Endothelial cell of umbilical vein (primary cell): ENCODE results near the gene TIAM1. TPM values are rescaled to one million over a fixed set of nuclear protein-coding genes. Genes with fewer than 3 reads are reported as not detected.

Experiments used
- BruUV-seq: library from RNA; stranded (reverse); fragments of 400-500 nt; replicated peaks from 2 replicates; lab custom pipeline; 2021; lab: Mats Ljungman, UMichigan
- CTCF ChIA-PET: fragments of 300-600, 350-600 bp; sonication (Branson Sonifier 250); formaldehyde crosslinking; loops from one replicate; lab custom pipeline; 2021; ENCODE audit warnings: antibody characterized with exemption, inconsistent platforms; lab: Charles Lee
- POLR2A ChIA-PET: fragments of 300-600, 350-600 bp; sonication (Branson Sonifier 250); formaldehyde crosslinking; loops from one replicate; lab custom pipeline; 2021; ENCODE audit warnings: antibody characterized with exemption, inconsistent platforms; lab: Charles Lee
- DNase-seq: peaks from one replicate; pipeline ENCODE4 v3.0.0-alpha.2; 2011; ENCODE audit warnings: low read depth, low spot score
- FAIRE-seq: peaks from 2 replicates; lab custom pipeline; 2011; peaks lifted over from hg19 to GRCh38; lab: Jason Lieb, UNC
- H2AFZ ChIP-seq: 2 replicates; pipeline ENCODE4 v1.6.0; 2012; ENCODE audit warnings: low read depth, low read length, control low read depth, inconsistent platforms
- H3K27ac ChIP-seq: 2 replicates; pipeline ENCODE4 v1.5.1; 2011; ENCODE audit warnings: low read depth, mild to moderate bottlenecking, control low read depth, low read length, moderate library complexity; ENCODE audit not compliant: insufficient read depth
- H3K27me3 ChIP-seq, 2 experiments: 2 replicates each; pipeline versions ENCODE4 v1.6.0 to v1.6.1; 2011; ENCODE audit warnings: low read length in 2 of 2, mixed read lengths in 1 of 2; ENCODE audit not compliant: control insufficient read depth in 2 of 2, insufficient read depth in 2 of 2
- H3K36me3 ChIP-seq, 2 experiments: 2 replicates in 1 of 2; 3 replicates in 1 of 2; pipeline ENCODE4 v1.5.1; 2011; ENCODE audit warnings: low read length in 2 of 2, mild to moderate bottlenecking in 1 of 2, moderate library complexity in 1 of 2; ENCODE audit not compliant: control insufficient read depth in 2 of 2, insufficient read depth in 2 of 2; ENCODE audit errors: extremely low read depth in 1 of 2
- H3K4me1 ChIP-seq: 3 replicates; pipeline ENCODE4 v1.5.1; 2011; ENCODE audit warnings: mild to moderate bottlenecking, low read length; ENCODE audit not compliant: control insufficient read depth, insufficient read depth; ENCODE audit errors: extremely low read depth
- H3K4me2 ChIP-seq: 2 replicates; pipeline ENCODE4 v1.6.1; 2011; ENCODE audit warnings: low read length, control low read depth, mixed read lengths; ENCODE audit not compliant: insufficient read depth
- H3K4me3 ChIP-seq, 3 experiments: fragments of 200-600 bp in 1 of 3; sonication (generic), shearing (Covaris generic) in 1 of 3; replicated peaks in 1 of 3; 2 replicates each; pipeline ENCODE4 v1.5.1; 2011 to 2016; ENCODE audit warnings: control low read depth in 3 of 3, low read length in 3 of 3, mild to moderate bottlenecking in 2 of 3, inconsistent platforms in 1 of 3, low read depth in 1 of 3, moderate library complexity in 1 of 3; ENCODE audit not compliant: insufficient read depth in 1 of 3
- H3K79me2 ChIP-seq: 2 replicates; pipeline ENCODE4 v1.6.0; 2012; ENCODE audit warnings: low read length, inconsistent platforms; ENCODE audit not compliant: control insufficient read depth, insufficient read depth
- H3K9ac ChIP-seq: replicated peaks from 2 replicates; pipeline ENCODE3; 2011; ENCODE audit warnings: low read length, control low read depth; ENCODE audit not compliant: insufficient read depth; ENCODE audit errors: extremely low read depth
- H3K9me1 ChIP-seq: replicated peaks from 3 replicates; pipeline ENCODE4 v1.6.0; 2011; ENCODE audit warnings: mild to moderate bottlenecking, low read length; ENCODE audit not compliant: control insufficient read depth, insufficient read depth; ENCODE audit errors: extremely low read depth
- H3K9me3 ChIP-seq: replicated peaks from 2 replicates; pipeline ENCODE4 v1.5.1; 2012; ENCODE audit warnings: low read length, inconsistent platforms; ENCODE audit not compliant: control insufficient read depth, insufficient read depth
- H4K20me1 ChIP-seq: replicated peaks from 2 replicates; pipeline ENCODE3; 2011; ENCODE audit warnings: mild to moderate bottlenecking, low read length; ENCODE audit not compliant: control insufficient read depth, insufficient read depth; ENCODE audit errors: extremely low read depth
- EZH2 ChIP-seq: IDR thresholded peaks from 2 replicates; pipeline ENCODE4 v1.6.1; 2012; ENCODE audit warnings: borderline replicate concordance, low read depth, mild to moderate bottlenecking, moderate library complexity, low read length, inconsistent platforms; ENCODE audit not compliant: severe bottlenecking
- FOS ChIP-seq: IDR thresholded peaks from 2 replicates; pipeline ENCODE4 v1.6.1; 2011; ENCODE audit warnings: mild to moderate bottlenecking, low read length, moderate library complexity, borderline replicate concordance; ENCODE audit not compliant: insufficient read depth
- GATA2 ChIP-seq: IDR thresholded peaks from 2 replicates; pipeline ENCODE4 v1.7.0; 2011; ENCODE audit warnings: low read depth, mild to moderate bottlenecking, moderate library complexity, mixed read lengths, low read length; ENCODE audit not compliant: insufficient read length, insufficient read depth
- JUN ChIP-seq: IDR thresholded peaks from 2 replicates; pipeline ENCODE4 v1.6.1; 2011; ENCODE audit warnings: borderline replicate concordance, low read depth; ENCODE audit not compliant: insufficient read length, insufficient read depth
- MAX ChIP-seq: IDR thresholded peaks from 2 replicates; pipeline ENCODE4 v1.6.1; 2011; ENCODE audit not compliant: insufficient read depth, insufficient read length
- MYC ChIP-seq: IDR thresholded peaks from one replicate; pipeline ENCODE4 v1.6.1; 2011; ENCODE audit warnings: mild to moderate bottlenecking, low read depth, low read length
- POLR2A ChIP-seq: IDR thresholded peaks from 2 replicates; pipeline ENCODE4 v1.6.1; 2012; ENCODE audit warnings: low read depth, mild to moderate bottlenecking, control low read depth, low read length
- POLR2AphosphoS5 ChIP-seq: IDR thresholded peaks from 2 replicates; pipeline ENCODE4 v1.6.1; 2012; ENCODE audit warnings: low read depth, mild to moderate bottlenecking, control low read depth, low read length, moderate library complexity; ENCODE audit not compliant: insufficient read depth
- dilution Hi-C: fragments of 300-500 bp; cut with MboI; formaldehyde crosslinking; loops from one replicate; pipeline ENCODE4 v1.15.0; 2019; ENCODE audit warnings: low sequenced_read_pairs; ENCODE audit not compliant: extremely low pct_ligation_motif_present
- intact Hi-C: fragments of 100-400 bp; cut with micrococcal nuclease; formaldehyde crosslinking; loops from one replicate; pipeline ENCODE4 v1.10.0; 2022
- polyA plus RNA-seq, 4 experiments: library from polyadenylated mRNA; depleted of rRNA in 3 of 4; stranded (reverse) in 3 of 4; unstranded in 1 of 4; fragments of >200 nt; gene quantifications; 2 replicates each; pipeline versions ENCODE4 v1.2.1 to v1.2.3, GENCODE V29; 2011 to 2012; ENCODE audit warnings: missing spikeins in 1 of 4
- total RNA-seq: library from RNA; stranded (reverse); gene quantifications from 2 replicates; pipeline ENCODE4 v1.2.3, GENCODE V29; 2021
- TF ChIP-seq, protein P1 (sequence below), 2 donors: IDR thresholded peaks; 1 replicate in 1 of 2; 2 replicates in 1 of 2; pipeline ENCODE4 v1.5.1; 2011; ENCODE audit warnings: low read length in 2 of 2, mild to moderate bottlenecking in 2 of 2, moderate library complexity in 2 of 2, control low read depth in 1 of 2, inconsistent platforms in 1 of 2, low read depth in 1 of 2; ENCODE audit not compliant: insufficient read depth in 1 of 2; ENCODE audit errors: extremely low read depth in 1 of 2

Gene TIAM1
- total and polyA plus RNA-seq, 2 donors (not counting 3 experiments of a cell fraction or from before 2014, with no cell fraction given), result 0.21 to 0.86 TPM

DNA sequence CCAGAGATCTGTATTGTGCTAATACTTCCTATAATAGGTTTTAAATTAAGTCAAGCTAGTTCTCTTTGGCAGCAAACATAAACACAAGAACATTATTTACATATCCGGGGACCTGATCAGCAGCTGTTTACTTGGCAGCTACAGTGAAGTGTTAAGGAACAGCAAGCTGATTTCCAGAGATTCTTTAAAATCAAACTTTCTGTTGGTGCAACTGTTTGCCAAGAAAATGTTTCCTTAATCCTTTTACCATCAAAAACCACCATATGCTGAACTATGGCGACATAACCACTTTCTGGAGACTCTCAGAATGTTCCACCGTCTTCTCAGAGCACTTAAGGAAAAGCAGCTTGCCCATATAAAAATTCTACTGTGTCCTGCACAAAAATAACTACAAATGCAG, 198.8 kb downstream of the TIAM1 start:
- ChIA-PET POLR2A (no interaction called here), CTCF (no interaction called here)
- Histone ChIP-seq H3K36me3 (no peaks in the 10 kb centered on the region), H3K4me3 (no peak overlapping the region), H3K9ac (no peak overlapping the region), H3K27ac (no peak overlapping the region), H3K27me3 (no peaks in the 10 kb centered on the region), H3K4me2 (no peak overlapping the region), H2AFZ (no peak overlapping the region), H3K79me2 (no peaks in the 10 kb centered on the region), H3K9me1 (no peaks in the 10 kb centered on the region), H3K4me1 (no peaks in the 10 kb centered on the region), H3K9me3 (no peaks in the 10 kb centered on the region), H4K20me1 (no peaks in the 10 kb centered on the region)
- dilution Hi-C loops, result no loop called here
- TF ChIP-seq MYC, result no peak
- no peak for TF ChIP-seq GATA2
- TF ChIP-seq JUN, result no peak
- TF ChIP-seq EZH2, result no peak
- TF ChIP-seq FOS, result no peak
- intact Hi-C loops, result no loop called here
- DNase-seq, result no peak
- FAIRE-seq, result no peak
- BruUV-seq, result no TSS peak

DNA sequence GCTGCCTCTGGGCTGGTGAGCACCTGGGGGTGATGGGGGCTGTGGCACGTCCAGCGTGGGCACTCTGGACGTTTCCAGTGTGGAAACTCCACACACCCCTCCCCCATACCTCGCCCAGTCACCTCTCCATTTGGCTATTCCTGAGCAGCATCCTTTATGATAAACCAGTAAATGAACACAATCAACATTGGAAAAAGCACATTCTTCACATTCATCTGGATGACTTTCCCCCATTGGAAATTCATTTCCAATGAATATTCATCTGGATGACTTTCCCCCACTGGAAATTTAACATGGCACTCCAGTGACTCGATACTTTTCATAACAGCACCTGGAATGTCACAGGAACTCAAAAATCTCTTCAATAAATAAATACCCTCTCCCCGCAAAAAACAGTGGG, 201.0 kb downstream of the TIAM1 start:
- Histone ChIP-seq H3K4me2 (no peak overlapping the region), H3K4me3 (no peak overlapping the region), H3K9me3 (no peaks in the 10 kb centered on the region), H3K27me3 (no peaks in the 10 kb centered on the region), H3K9ac (no peak overlapping the region), H3K79me2 (no peaks in the 10 kb centered on the region), H4K20me1 (no peaks in the 10 kb centered on the region), H3K27ac (no peak overlapping the region), H3K4me1 (no peaks in the 10 kb centered on the region), H3K9me1 (no peaks in the 10 kb centered on the region), H3K36me3 (no peaks in the 10 kb centered on the region), H2AFZ (no peak overlapping the region)
- no TSS peak for BruUV-seq
- intact Hi-C loops (no loop called here), dilution Hi-C loops (no loop called here)
- ChIA-PET CTCF (no interaction called here), POLR2A (no interaction called here)
- DNase-seq, result no peak
- TF ChIP-seq FOS (no peak), MYC (no peak), JUN (no peak), GATA2 (no peak), POLR2A (no peak), EZH2 (no peak), POLR2AphosphoS5 (no peak), MAX (no peak)
- TF ChIP-seq, protein P1, sequence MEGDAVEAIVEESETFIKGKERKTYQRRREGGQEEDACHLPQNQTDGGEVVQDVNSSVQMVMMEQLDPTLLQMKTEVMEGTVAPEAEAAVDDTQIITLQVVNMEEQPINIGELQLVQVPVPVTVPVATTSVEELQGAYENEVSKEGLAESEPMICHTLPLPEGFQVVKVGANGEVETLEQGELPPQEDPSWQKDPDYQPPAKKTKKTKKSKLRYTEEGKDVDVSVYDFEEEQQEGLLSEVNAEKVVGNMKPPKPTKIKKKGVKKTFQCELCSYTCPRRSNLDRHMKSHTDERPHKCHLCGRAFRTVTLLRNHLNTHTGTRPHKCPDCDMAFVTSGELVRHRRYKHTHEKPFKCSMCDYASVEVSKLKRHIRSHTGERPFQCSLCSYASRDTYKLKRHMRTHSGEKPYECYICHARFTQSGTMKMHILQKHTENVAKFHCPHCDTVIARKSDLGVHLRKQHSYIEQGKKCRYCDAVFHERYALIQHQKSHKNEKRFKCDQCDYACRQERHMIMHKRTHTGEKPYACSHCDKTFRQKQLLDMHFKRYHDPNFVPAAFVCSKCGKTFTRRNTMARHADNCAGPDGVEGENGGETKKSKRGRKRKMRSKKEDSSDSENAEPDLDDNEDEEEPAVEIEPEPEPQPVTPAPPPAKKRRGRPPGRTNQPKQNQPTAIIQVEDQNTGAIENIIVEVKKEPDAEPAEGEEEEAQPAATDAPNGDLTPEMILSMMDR (IDR thresholded peaks at IDR 0.05; ENCODE audit: extremely low read depth in 1 of 2, insufficient read depth in 1 of 2, low read depth in 1 of 2, low read length in 2 of 2), result no peak
- FAIRE-seq, result no peak
